GM18520 (cell line): Measurements from ENCODE around the gene TMEM117.
"Not testable (repeated sequence)": the region's sequence is repeated elsewhere in the genome, so short reads cannot be mapped to it uniquely, and the experiment has no call there.

Experiments used
- ATAC-seq: cut with Tn5 transposase; IDR thresholded peaks from one replicate; pipeline ENCODE4 v1.9.1; 2021; ENCODE audit not compliant: unreplicated experiment

TMEM117 gene

DNA sequence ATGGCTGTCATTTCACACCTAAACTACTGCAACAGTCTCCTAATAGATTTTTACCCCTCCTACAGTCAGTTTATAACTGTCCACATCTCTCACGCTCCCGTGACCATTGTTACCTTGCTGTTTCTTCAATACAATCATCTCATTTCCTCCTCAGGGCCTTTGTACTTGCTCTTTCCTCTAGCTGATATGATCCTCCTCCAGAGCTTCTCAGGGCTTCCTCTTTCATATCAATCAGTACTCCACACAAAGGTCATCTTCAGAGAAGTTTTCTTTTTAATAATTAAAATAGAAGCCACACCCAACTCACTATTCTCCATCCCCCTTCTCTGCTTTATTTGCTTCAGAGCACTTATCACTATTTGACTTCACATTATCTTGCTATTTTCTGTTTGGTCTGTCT, 532.0 kb downstream of the TMEM117 start:
- ATAC-seq, result no peak

DNA sequence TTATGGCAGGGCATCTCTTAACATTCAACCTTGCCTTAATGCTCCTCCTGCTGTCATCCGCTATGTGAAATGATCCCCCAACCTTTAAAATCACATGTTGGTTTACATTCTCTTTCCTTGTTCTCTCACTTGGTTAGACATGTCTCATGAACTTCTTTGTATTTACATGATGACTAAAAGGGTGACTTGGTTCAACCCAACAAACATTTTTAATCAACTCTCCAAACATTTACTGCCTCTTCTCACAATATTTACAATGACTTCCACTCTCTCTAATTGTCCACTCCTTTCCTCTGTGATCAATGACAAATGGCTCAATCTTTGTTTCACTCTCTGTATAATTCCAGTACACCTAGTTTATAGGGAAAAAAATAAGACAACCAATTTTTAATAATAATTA, 534.1 kb downstream of the TMEM117 start:
- no peak for ATAC-seq

DNA sequence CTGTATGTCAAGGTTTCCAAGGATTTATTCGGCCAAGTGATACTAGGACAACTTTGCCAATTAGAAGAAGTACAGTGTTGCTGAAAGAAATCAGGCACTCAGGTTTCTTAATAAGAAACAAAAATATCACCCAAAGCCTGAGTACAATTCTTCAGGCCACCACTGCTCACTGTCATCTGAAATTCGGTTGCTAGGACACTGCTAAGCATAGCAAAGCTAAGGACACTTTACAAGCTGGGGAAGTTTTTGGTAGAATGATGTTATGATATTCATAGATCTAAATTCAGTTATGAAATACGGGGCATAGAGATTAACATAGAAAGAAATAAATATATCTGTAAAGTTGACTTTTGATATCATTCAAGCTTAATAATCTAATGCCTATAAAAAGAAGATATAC, 535.1 kb downstream of the TMEM117 start:
- no peak for ATAC-seq

DNA sequence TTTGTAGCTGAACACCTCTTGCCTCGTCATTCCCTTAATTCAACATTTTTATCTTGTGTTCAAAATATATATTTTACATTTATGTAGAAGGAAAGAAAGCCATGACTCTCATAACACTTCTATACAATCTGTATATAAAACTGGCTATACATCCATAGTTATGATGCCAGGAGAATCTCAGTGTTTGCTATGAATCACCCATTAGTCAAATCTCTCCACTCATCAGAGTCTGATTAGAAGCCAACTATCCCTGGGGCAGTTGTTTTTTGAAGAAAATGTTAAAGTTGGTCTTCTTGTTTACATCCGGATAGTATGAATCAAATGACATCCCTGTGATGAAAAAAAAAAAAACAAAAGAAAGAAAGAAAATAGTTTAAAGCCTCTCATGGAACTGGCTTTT, 536.4 kb downstream of the TMEM117 start:
- no peak for ATAC-seq

DNA sequence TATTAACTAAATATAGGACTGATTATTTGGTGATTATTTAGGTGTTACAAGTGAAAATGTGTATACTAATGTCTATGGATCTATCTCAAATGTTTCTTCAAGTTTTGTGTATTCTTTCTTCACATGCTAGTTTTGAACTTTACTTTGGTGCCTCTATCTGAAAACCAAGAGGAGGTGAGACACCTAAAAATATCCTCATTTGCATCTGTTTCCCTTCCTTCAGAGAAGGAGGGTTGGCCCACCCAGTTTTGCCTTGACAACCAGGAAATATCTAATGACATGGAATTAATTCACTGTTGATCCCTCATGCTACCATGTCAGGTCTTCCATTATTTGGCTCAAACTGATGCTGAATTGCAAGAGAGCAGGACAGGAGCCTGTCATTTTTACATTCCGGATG, 539.8 kb downstream of the TMEM117 start:
- no peak for ATAC-seq

DNA sequence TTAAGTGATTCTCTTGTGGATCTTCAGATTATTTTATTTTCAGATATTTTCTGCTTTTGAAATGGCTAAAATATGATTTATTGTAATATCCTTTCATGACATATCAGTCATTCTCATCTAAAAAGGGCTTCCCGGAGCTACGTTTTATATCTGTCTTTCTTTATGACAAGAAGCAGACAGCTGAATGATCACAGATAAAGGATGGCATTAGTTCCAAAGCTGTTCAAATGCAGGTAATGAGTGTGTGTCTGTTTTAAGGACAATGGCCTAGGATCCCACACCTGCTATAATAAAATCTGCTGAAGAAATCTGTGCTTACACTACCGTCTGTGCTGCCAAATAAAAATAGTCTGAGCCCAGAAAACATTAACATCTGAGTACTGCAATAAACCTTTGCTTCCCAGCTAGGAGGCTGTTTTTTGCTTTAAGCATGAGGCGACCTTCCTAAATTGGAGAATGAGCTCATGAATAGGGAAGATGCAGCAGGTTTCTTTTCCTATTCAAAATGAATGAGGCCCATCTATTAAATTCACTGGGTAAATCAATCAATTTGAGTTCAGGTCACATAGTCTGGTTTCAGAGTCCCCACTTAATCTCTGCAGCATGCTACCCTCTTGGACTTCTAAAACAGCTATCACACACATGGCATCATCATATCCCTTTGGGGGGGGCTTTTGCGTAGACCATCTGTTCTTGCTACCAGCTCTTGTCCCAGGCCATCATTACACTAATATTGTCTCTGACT, 541.7 kb downstream of the TMEM117 start:
- no peak for ATAC-seq

DNA sequence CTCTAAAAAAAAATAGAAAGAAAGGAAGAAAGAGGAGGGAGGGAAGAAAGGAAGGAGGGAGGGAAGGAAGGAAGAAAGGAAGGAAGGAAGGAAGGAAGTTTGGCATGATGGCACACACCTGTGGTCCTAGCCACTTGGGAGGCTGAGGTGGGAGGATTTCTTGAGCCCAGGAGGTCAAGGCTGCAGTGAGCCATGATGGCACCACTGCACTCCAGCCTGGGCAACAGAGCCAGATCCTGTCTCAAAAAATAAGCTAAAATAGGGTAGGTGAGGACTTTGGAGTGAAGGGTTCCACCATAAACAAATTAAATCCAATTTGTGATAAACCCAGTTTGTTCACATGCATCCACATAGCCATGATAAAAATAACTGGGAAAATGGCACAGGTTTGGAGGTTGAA, 543.2 kb downstream of the TMEM117 start:
- not testable (repeated sequence) for ATAC-seq

DNA sequence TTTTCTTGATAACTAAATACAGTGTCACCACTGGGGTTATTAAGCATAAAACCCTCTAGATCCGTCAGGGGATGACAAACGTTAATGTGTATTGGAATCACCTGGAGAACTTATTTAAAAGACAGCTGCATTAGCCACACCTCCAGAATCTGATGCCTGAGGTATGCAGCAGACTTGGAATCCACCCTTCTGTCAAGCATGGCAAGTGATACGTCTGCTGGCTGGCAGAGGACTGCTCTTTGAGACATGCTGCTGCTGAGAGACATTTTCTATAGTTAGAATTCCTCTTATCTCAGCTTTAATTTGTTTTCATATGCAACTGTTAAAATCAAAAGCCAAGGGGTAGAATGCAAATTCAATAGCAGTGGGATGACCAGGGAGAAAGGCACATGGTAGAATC, 544.0 kb downstream of the TMEM117 start:
- no peak for ATAC-seq

DNA sequence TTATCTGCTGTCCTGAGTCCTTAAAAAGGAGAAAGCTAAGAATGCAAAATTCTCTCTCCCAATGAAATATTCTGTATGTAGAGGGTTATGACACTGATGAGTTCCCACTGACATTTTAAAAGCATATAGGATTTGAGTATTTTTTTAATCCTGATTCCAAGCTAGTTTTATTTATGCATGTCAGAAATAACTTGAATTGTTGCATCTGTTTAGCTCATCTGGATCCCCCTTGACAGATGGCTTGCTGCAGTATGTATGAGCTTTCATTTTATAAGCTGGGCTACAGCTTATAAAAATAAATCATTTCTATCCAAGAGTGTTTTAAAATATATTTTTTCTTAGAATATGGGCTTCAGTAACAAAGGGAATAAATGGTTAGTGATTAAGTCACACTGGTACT, 545.0 kb downstream of the TMEM117 start:
- ATAC-seq, result no peak

DNA sequence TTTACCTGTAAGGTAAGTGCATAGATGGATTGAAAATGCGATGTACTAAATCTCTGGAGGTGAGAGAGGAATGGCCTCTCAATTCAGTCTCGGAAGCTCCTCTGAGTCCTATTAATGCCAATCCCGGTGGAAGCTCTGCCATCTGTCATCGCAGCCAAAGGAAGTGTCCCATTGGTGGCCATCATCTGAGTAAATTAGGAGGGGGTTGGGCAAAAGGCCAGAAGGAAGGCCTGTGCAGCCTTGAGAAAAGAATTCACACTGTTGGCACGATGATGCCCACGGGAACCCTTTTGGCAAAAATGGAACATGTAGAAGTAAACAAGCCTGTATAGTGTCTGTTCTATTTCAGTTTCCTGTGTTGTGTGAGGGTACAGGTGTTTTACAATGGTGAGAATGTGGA, 545.5 kb downstream of the TMEM117 start:
- no peak for ATAC-seq

DNA sequence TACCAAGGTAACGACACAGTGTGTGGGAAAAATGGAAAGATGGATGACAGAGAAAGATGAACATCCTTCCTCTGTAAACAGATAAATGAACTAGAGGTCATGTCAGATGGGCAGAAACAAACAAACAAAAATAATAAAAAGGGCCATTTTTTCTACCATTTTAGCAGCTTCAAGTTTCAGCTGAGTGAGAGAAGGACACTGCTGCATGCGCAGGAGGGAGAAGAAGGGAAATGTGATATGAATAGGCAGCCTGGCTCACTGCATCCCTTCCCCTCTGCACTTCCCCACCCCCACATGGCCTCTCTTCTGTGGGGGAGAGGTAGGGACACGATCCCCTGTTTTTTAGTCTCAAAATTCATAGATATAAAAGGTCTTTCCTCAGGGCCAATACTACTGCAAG, 548.3 kb downstream of the TMEM117 start:
- no peak for ATAC-seq

DNA sequence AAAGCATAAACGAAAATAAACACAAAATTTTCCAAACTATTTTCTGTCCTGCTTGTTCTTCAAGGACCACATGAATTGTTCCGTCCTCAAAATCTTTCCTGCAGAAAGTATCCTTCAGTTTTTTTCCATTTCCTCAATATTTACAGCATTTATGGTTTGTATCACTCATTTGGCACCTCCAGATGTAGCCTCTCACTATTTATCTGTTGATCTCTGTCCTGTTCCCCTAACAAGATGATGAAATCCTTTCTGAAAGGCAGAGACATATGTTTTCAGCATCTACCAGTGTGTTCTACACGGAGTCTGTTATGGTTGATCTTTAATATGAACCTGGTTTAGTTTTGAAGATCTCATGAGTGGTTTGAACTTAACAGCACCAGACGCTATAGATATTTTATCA, 550.1 kb downstream of the TMEM117 start:
- ATAC-seq, result no peak

DNA sequence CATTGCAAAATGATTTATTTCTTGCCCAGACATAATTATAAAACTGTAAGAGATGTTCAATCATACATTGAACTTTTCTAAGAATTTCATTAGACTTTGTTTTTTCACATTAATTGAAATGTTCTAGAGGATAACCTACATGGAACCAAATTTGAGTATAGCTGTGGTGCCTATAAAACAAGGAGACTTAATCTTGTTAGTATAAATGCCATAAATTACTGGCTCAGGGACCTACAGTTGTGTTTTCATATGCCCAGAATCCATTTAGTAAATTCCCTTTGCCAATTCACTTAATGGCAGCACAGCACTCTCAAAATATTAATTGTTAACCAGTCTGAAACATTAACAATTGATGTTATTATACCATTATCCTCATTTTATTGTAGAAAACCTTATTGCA, 551.7 kb downstream of the TMEM117 start:
- ATAC-seq, result no peak

DNA sequence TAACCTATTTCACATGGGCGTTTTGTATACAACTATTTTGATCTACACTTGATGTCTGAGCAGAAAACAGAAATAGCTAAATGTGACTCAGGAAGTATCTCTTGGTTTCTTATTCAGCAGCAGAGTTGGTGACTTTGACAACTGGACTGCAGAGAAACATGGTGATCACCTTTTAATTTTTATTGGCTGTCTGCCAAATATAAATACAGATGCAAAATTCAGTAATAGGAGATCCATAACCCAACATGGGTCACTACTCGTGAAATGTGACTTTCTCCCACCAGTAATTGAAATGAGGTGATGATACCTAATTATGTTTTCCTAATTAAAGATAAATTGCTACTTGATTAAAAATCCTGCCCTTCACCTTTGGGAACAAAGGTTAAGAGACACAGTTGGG, 553.2 kb downstream of the TMEM117 start:
- ATAC-seq, result no peak

DNA sequence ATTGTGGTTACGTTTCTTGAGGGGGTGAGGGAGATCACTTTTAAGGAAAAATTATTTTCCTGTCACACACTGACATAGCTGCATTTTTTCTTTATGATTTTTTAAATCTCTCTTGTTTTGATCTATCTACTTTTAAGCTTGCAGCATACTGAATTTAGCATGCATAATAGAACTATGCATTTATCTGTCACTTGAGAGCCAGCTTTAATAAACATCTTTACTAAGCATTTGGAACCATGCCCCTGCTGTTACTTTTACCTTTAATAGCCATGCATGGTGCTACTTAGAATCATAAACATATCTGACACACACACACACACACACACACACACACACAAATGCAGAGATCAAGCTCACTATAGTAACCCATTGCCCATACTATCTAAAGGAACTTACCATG, 554.0 kb downstream of the TMEM117 start:
- no peak for ATAC-seq

DNA sequence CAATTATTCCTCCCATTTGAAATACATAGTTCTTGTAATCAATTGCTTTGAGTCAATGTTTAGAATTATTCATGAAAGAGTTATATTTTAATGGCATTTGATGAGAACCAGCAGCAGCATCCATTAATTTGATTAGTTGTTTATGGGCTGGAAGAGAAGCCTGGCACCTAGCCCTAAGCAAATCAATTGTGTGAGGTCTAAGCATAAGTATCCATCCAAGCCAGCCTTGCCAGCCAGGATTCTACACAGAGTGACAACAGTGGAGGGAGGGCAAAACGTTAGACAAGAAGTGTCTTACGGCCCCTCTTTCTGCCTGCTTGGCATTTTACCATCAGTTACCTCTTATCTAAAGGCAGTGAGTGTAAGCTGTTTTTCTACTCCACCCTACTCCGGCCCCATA, 561.8 kb downstream of the TMEM117 start:
- ATAC-seq, result no peak

DNA sequence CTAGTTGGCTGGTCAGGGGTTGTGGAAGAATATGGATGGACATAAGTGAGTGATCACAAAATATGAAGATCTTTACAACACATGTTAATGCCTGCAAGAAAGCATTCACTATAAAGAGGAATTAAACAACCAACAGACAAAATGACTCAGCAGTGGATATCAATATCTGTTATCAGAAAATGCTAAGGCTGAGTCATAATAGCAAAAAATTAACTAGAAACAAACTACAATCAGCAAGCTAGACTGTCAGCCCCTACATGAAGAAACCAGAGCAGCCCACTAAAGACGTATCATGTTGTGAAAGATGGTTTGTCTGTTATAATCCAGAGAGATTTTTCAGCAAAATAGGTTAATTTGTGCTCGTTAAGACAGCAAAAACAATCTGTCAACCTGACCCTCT, 567.3 kb downstream of the TMEM117 start:
- ATAC-seq, result no peak

DNA sequence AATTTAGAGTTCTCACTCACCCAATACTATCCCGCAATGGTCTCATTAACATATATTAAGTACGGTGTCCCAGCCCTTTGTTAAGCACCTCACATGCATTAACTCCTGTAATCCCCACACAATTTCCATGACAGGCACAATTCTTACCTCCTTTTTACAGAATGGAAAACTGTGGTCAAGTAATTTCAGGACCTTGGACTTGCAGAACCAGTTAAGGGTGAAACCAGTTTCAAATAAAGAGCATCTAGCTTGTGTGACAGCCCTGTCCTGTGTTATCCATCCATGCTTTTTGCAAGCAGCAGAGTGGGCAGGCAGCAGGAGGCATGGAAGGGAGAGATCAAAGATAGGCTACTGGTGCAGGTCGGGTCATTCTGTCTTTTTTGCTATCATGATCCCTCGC, 569.4 kb downstream of the TMEM117 start:
- ATAC-seq, result no peak

DNA sequence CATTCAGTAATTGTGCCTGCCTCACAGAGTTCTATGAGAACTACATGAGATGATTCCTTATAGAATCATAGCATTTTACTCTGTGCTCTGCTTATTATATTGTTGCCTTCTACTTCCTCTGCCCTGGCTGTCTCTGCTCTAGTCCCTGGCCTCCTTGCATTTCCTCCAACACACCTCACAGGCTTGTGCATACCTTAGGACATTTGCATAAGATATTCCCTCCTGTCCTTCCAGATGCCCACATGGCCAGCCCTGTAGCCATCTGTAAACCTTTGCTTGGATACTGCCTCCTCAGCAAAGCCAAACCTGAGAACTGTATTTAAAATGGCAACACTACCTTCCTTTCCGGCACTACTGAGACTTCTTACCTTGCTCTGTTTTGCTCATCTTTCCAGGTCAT, 586.7 kb downstream of the TMEM117 start:
- no peak for ATAC-seq

DNA sequence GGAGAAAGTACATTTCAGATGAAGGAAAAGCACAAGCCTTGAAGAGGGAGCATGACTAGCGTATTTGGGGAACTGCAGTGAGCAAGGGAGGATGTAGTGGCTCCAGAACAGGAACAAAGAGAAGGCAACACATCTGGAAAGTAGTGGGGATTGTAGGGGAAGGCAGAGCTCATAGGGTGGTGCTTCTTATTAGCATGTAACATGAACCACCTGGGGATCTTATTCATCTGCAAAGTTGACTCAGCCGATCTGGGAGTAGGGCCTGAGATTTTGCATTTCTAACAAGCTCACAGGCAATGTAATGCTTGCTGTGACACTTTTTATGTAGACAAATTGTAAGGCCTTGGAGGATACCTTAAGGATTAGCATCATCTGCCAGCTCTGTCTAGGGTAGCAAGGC, 592.9 kb downstream of the TMEM117 start:
- ATAC-seq, result no peak

DNA sequence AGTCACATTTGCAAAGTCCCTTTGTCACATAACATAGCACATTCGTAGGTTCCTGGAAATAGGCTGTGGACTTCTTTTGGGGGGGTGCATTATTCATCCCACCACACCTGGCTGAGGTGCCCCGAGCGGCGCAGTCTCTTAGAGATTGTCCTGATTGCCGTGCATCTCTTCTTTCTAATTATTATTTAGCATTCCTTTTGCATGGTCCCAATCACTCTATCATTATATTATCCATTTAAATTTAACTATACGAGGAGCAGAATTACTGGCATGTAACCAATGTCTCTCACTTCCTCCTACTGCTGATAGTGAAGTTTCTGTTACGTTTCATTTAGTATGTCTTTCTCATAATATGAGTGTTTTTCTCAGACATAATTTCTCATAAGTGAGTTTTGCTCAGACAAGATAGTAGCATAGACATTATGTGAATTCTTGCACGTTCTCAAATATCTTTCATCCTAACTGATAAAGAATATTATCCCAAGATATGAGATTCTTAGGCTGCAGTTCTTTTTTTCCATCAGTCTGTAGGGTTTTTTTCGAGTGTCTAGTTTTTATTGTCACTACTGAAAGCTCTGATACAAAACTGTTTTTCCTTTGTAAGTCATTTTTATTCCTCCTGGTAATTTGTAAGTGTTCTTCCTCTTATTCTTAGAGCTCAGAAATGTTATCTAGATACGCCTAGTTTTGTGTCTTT, 595.9 kb downstream of the TMEM117 start:
- peak; percentile 81 for ATAC-seq

DNA sequence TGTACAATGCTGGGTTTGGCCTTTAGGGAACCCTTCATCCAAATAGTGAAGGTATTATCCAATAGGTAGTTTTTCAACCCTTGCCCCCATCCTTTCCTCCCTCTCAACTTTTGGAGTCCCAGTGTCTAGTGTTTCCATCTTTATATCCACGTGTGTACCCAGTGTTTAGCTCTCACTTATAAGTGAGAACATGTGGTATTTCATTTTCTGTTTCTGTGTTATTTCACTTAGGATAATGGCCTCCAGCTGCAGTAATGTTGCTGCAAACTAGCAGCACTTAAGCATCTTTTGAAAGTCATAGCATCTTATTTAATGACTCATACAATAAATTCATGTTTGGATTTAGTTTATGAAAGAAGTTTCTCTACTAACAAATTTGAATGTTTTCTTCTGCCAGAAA, 597.8 kb downstream of the TMEM117 start:
- no peak for ATAC-seq

DNA sequence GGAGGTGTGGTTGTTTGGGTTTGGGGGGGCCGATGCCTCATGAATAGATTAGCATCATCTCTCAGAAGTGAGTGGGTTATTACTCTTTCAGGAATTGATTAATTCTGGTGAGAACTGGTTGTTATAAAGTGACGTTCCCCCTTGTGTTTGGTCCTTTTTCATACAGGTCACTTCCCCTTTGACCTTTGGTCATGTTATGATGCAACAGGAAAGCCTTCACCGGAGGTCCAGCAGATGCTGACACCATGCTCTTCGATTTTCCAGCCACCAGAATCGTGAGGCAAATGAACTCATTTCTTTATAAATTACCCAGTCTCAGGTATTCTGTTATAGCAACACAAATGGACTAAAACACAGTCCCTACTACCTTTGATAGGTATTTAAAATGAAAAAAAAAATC, 600.9 kb downstream of the TMEM117 start:
- ATAC-seq, result no peak
